Adrenal gland (tissue), 5 donors: ENCODE results near the gene RIMBP2.

Experiments used
- POLR2A ChIP-seq, 2 donors: fragments of 450-650 bp; IDR thresholded peaks; one replicate each; pipeline ENCODE4 v1.6.1; 2017; ENCODE audit warnings: antibody characterized with exemption in 2 of 2, mild to moderate bottlenecking in 2 of 2, moderate library complexity in 1 of 2
- TF ChIP-seq, protein P1 (sequence below), 6 experiments: fragments of 450-650 bp in 4 of 6; fragments of 200-600 bp in 2 of 6; sonication (generic) in 1 of 6; IDR thresholded peaks; 1 replicate in 5 of 6; 2 replicates in 1 of 6; pipeline versions ENCODE4 v1.5.1 to v1.8.0; 2016 to 2021; ENCODE audit warnings: antibody characterized with exemption in 6 of 6, mild to moderate bottlenecking in 2 of 6, moderate library complexity in 1 of 6
- donor health status: DM: no; HTN: no; CAD: no.

DNA sequence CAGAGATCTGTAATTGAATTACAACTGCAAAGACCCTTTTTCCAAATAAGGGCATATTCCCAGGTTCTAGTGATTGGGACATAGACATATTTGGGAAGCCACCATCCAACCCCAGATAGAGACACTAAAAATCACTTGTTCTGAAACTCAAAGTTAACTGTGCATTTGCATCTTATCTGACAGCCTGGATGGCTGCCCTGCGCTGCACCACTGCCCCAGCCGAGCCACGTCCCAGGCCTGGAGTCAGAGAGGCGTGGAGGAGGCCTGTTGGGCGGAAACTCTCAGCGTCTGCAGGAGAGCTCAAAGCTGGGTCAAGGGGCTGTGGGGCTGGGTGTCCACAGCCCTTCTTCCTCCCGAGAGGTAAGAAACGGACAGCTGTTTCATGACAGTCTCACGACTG, 124.4 kb downstream of the RIMBP2 start:
- TF ChIP-seq POLR2A (IDR thresholded peaks at IDR 0.05) = no peak
- TF ChIP-seq, protein P1, sequence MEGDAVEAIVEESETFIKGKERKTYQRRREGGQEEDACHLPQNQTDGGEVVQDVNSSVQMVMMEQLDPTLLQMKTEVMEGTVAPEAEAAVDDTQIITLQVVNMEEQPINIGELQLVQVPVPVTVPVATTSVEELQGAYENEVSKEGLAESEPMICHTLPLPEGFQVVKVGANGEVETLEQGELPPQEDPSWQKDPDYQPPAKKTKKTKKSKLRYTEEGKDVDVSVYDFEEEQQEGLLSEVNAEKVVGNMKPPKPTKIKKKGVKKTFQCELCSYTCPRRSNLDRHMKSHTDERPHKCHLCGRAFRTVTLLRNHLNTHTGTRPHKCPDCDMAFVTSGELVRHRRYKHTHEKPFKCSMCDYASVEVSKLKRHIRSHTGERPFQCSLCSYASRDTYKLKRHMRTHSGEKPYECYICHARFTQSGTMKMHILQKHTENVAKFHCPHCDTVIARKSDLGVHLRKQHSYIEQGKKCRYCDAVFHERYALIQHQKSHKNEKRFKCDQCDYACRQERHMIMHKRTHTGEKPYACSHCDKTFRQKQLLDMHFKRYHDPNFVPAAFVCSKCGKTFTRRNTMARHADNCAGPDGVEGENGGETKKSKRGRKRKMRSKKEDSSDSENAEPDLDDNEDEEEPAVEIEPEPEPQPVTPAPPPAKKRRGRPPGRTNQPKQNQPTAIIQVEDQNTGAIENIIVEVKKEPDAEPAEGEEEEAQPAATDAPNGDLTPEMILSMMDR (IDR thresholded peaks at IDR 0.05) = no peak
